Head of caudate nucleus (tissue), 42 donors: Measurements from ENCODE around the gene ZNF423.
A peak's percentile ranks its signal among the peaks of the same experiment; 100 is the strongest.
"Not testable (repeated sequence)": the region's sequence is repeated elsewhere in the genome, so short reads cannot be mapped to it uniquely, and the experiment has no call there.

ENCODE experiments used
- DNase-seq, 42 donors: peaks; one replicate each; pipeline versions ENCODE4 v3.0.0 to v3.0.0-alpha.2; 2020 to 2021; ENCODE audit warnings: mixed read lengths in 7 of 42
- intact Hi-C: fragments of 100-400 bp; cut with DNase I; formaldehyde crosslinking; loops from one replicate; pipeline ENCODE4 v1.15.0; 2022

ZNF423 gene

GRCh38 chr16:49514073-49514980 is 341.6 kb downstream of the ZNF423 start:
- intact Hi-C loops, result no loop called here
- no peak for DNase-seq

- no peak for DNase-seq
These were observed 342.9 kb downstream of the ZNF423 start for GRCh38 chr16:49513040-49513439.

GRCh38 chr16:49510654-49511305 is 345.1 kb downstream of the ZNF423 start:
- intact Hi-C loops, result no loop called here
- DNase-seq, result peak in 27 of 42 donors; percentile 12 to 66 (median 43)

More at GRCh38 chr16:49513040-49513439, 342.9 kb downstream of the ZNF423 start:
- intact Hi-C loops, result no loop called here

DNA sequence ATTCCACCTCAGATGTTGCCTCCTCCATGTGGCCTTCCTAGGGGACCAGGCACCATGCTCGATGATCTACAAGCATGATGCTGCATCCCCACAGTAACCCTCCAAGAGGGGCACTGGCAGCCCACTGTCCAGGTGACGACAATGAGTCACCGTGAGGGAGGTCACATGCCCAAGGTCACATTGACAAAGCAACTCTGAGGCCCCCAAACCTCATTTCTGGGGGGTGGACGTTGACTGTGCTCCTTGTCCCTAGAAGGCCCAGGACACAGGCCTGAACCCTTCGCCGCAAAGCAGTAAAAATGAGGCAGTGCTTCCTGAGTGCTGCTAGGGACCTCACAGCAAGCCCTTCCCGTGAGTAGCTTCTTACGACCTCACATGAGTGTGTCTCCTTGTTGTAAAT is 345.8 kb downstream of the ZNF423 start:
- DNase-seq, result no peak
- intact Hi-C loops, result no loop called here

- intact Hi-C loops, DNase-seq: not testable (repeated sequence)
These were observed 349.6 kb downstream of the ZNF423 start for GRCh38 chr16:49506058-49507013.

DNA sequence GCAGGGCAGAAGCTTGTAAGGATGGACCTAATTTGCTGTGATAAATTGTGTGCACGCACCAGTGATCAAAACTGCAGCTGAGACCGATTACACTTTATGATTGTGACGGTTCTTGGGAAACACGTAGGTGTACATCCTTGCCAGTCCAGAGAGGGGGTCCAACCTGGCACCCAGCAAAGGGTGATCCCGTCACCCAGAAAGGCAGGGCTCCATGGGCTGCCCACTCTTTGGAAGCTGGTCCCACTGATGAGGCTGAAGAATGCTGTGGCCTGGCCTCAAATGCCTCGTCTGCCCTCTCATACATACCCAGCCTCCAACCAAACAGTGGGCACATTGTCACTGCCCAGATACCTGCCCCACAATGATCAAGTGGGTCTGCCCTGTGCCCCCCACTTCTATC is 350.4 kb downstream of the ZNF423 start:
- intact Hi-C loops, result no loop called here
- no peak for DNase-seq

- intact Hi-C loops, result no loop called here
- DNase-seq, result peak in 1 of 42 donors; percentile 28
These were observed 351.3 kb downstream of the ZNF423 start for GRCh38 chr16:49504626-49505025.

- DNase-seq, result no peak
- intact Hi-C loops, result no loop called here
These were observed 351.9 kb downstream of the ZNF423 start for GRCh38 chr16:49504023-49504364.

DNA sequence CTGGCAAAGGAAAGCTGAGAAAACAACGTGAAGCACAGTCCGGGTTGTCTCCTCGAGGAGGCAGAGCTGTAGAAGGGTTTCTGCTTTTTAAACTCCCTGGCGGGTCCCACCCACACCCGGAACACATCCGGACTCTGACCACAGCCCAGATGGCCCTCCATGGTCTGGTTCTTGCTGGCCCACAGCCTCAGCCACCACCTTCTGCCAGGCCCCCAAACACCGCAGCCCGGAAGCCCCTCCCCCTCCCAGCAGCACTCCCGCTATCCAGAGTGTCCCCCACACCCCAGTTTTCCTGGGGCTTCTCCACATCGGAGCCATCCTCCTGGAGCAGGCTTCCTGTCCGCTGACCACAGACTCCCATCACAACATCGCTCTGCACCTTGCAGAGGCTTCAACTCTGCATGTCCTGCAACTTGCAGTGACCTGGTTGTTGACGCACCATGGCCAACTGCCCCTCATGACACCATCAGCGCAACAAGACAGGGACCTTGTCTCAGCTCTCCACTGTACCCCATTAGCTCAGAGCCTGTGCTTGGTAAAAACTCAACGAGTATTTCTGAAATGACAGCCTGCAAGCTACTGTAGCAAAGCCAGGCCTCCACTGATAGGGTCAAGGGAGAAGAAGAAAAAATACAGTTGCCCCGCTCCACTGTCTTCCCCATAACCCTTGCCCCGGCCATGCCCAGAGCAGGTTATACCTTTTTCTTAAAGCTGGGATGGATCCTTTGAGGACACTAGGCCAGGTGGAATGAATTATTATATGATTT is 352.5 kb downstream of the ZNF423 start:
- intact Hi-C loops, result no loop called here
- peak in 5 of 42 donors; percentile 6 to 27 (median 15) for DNase-seq

DNA sequence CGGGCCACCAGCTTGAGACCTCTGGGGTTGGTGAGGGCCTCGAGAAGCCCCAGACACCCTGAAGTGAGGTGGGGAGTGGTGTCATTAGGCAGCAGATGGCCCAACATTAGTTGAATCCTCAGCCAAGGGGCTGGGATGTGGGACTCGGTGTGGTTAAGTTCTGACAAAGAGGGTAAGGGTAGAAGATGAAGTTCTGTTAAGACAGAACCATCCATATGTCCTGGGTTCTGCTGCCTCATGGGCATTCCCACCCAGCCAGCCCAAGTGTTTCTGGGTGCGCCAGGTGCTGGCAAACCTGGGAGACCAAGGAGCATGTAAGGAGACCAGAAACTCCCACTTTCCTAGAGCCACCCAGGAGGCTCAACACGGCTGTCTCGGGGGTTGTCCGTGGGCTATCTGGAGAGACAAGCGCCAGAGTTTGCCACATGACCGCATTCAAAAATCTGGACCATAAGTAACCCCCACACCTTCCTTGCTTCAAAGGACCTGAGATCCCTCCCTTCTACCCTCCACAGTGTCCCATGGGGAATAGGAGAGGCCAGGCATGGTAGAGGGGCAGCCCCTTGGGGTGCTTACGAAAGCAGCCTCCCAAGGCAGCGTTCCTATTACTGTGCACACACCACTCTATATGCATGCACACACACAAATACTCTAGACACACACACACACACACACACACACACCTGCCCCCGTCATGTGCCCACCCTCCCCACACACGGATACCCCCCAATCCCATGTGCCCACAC is 353.6 kb downstream of the ZNF423 start:
- DNase-seq, result peak in 7 of 42 donors; percentile 1 to 16 (median 7)
- intact Hi-C loops, result no loop called here

GRCh38 chr16:49499869-49500610 is 355.9 kb downstream of the ZNF423 start:
- intact Hi-C loops, result no loop called here
- DNase-seq, result peak in 5 of 42 donors; percentile 1 to 17 (median 16)

- intact Hi-C loops, result no loop called here
- peak in 5 of 42 donors; percentile 1 to 23 (median 3) for DNase-seq
These were observed 356.5 kb downstream of the ZNF423 start for GRCh38 chr16:49499414-49499785.

GRCh38 chr16:49498666-49499413 is 357.1 kb downstream of the ZNF423 start:
- intact Hi-C loops, result no loop called here
- peak in 7 of 42 donors; percentile 2 to 30 (median 12) for DNase-seq

DNA sequence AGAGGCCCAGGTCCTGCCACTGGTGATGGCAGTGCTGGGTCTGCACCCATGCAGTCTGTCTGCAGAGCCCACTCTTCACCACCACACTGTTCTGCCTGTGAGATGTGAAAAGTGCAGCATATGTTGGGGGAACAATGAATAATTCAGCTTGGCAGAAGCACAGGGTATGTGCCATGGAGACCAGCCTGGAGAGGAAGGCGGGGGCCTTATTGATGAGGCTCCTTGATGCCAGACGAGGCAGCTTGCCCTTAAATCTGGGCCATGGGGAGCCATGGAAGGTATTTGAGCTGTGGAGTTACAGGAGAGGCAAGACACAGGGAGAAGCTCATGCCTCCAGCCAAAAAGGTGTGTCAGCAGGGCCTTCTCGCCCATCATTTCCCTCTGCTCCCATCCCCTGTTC is 357.6 kb downstream of the ZNF423 start:
- peak in 4 of 42 donors; percentile 3 to 13 (median 8) for DNase-seq
- intact Hi-C loops, result no loop called here

DNA sequence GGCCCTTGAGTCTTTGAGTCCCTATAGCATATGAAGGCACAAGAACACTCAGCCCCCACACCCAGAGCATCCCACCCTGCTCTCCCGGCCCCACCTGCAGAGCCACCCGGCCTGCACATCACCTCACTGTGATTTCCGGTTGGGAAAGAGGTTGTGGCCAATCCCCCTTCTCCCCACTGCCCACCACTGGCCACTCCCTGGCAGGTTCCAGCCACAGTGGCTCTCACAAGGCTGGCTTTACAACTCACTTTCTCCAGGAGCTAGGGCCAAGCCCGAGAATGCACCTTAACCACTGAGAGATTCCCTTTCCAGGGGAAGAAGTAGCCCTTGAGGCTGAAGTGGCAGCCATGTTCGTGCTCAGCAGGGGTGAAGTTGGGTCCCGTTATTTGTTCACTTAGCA is 358.4 kb downstream of the ZNF423 start:
- DNase-seq, result peak in 1 of 42 donors; percentile 2
- intact Hi-C loops, result no loop called here

- intact Hi-C loops, result no loop called here
- peak in 4 of 42 donors; percentile 9 to 21 (median 16) for DNase-seq
These were observed 359.3 kb downstream of the ZNF423 start for GRCh38 chr16:49496656-49497055.
